ENCODE measurements around the gene SCN11A.

Gene SCN11A

DNA sequence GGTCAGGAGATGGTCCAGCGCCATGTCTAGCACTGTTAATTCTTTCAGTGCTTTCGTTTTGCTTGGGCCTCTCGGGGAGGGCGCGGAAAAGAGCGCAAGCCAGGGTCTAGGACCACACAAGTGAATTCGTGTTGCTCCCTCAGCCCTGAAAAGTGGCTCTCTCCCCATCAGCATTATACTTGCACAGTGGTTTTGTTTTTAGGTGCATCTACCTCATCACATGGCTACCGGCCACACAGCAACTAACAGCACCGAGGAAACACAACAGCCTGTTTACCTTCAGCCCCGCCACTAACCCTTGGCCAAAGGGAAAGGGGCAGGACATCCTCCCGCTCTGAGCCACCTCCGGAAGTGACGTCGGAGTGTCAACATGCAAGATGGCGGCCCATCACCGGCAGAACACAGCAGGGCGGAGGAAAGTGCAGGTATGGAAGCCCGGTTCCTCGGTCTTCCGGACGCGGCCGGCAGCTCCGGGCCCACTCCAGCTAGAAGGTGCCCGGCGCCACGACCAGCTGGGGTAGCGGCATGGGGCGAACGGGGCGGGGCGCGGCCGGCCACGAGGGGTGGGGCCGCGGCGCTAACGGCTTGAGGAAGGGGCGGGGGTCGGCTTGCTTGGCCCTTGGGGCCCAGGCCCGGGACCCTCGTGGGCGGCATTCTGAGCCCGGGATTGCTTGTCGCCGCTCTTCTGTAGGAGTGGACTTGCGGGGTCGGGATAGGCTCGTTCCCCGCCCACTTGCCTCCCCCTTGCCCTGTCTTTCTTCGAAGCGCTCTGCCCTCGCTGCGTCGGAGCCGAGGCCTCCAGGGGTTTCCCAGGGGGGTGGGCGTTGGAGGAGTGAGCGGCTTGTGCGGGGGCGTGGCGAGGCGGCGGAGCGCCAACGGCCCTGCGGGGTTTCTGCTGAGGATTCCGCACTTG, at the start of gene SCN11A, which contains the start of gene WDR48:
Gene SCN11A, minus strand, starts transcription at position 296 of the 913 bp plus-strand sequence. CDS start 101,582 bp downstream, outside the sequence.
Gene WDR48, plus strand, starts transcription at position 368 of the 913 bp plus-strand sequence. Its CDS starts 10 bp downstream, at position 378.
- DNase-seq (ENCODE audit: low read depth) = peak; percentile 82

DNA sequence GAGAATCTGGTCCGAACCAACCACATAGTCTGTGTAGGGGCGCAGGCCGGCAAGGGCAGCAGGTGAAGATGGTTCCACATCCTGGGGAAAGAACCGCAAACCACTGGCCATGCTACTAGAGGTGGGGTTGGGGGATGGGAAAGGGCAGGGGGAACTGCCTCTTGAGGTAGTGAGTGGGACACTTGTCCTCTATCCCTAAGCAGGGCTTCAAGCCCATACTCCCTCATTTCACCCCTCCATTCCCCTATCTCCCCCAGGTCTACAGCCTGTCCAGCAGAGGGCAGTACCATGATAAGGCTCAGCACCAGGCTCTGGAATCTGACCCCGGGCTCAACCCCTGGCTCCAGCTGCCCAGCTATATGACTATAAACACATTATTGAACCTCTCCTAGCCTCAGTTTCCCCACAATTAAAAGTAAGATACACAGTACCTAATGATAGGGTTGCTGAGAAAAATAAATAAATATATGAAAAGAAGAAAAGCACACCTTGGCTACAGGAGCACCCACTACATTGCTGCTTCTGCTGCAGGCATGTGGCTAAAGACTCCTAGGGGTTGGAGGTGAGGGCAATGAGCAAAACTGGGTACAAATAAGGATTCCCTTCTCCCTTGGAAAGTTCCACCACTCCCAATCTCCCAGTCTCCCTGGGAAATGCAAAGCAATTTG, 49.4 kb upstream of the SCN11A start:
- peak; percentile 36 for DNase-seq (ENCODE audit: low read depth)

DNA sequence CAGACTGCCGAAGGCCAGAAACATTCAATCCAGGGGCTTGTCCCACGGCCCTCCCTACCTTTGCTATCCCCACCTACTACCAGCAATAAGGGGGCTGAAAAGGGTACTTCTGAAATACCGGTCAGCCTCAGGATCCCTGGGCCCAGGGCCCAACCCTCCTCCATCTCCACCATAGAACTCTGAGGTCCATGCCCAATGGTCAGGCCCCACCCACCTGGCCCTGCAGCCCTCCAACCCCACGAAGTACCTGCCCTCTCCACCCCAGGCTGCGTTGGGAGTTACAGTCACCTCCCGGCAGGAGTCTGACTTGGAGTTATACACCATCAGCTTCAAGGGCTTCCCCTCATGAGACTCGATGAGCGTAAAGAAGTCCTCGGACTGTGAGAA, 48.7 kb upstream of the SCN11A start:
- no peak for DNase-seq (ENCODE audit: low read depth)

DNA sequence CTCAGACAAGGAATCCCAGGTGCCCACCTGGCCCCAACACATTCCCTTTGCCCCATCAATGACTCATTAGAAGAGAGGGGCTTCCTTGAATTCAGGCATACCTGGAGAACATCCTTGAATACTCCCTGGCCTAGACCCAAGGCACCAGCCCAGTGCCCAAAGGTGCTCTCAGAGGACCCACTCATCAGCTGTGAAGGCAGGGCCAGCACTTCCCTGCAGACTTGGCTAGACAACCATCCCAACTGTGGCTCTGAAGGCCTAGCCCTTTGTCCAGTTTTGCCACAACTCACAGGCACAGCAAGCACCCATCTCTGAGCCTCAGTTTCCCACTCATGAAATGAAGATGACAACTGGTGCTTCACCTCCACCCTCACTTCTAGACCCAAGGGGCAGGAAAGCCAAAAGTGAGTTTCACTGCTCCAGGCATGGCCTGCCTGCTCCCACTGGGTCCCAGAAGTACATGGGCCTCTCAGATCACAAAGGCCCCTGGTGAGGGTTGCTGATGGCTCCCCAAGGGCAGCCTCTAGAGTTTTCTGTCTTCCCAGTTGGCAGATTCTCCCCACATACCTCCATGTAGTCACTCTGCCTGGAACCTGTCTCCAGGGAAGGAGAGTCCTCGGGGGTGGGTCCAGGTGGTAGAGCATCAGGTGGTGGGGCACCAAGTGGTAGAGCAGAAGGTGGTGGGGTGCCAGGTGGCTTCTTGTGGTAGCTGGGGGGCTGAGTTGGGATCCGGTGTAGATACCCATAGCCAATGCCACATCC, 48.2 kb upstream of the SCN11A start:
- no peak for DNase-seq (ENCODE audit: low read depth)

DNA sequence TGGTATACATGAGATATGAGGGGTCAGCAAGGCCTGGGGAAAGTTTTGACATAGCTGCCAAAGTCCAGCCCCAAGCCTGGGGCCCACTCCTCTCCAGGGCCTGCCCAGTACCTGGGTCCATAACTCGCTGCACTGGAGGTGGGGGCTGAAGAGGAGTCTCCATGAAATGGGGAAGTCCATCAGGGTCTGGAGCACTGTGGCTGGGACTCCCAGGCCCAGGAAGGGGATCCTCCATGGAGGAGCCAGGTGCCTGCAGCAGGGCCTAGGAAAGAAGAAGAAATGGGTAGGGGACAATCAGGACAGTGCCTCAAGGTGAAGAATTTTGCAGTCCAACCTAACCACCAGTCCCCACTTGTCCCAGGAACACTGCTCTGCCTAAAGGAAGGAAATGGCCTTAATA, 47.5 kb upstream of the SCN11A start:
- no peak for DNase-seq (ENCODE audit: low read depth)

DNA sequence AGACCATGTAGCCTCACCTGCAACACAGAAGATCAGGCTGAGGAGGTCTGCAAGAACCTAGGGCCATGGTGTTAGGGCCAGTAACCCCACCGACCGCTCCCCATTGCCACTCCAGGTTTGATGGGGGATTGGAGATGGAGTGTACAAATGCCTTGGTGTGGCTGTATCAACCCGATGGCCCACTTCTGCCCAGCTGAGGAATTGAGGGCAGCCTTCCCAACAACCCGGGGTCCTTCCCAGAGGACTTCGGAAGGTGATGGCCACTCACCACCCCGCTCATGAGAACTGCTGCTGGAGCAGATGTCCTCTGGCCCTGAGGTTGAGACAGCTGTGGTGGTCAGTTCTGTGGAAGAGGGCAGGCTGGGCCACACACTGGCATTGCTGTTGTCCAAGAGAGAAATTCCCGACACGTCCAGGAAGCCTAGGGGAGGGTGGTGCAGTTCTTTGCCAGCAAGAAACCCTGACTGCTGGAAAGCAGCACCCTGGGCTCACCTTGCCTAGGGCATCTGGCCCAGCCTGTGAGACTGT, 46.8 kb upstream of the SCN11A start:
- no peak for DNase-seq (ENCODE audit: low read depth)

DNA sequence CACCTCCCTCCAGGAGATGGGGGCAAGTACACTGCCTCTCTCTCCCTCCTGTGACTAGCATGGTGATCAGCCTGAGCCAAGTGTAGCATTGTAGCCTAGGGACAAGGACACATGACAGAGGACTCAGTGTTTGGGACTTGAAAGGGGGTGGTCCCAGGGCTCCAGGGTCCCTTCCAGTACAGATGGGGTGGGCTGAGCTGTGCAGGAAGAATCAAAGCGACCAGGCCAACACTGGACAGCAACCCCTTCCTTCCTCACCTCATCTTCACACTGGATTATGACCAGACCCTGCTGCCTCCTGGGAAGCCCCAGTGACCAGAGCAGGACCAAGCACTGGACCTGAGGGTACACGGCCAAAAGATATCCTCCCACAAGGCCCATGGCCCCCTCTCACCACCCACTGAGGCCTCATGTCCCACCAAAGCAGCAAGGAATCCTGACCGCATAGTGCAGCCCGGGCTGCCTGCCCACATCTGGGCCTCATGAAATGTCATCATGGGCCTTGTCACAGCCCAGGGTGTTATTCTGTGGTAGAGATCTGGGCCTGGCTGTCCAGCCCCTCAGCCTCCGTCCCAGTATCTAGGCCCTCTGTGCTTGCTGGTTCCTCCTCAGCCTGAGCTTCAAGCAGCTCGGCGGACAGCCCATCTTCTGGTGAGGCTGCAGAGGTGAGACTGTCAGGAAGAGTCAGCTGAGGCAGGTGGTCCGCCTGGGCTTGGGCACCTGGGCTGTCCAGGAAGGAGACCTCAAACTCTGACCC, 46.1 kb upstream of the SCN11A start:
- no peak for DNase-seq (ENCODE audit: low read depth)

DNA sequence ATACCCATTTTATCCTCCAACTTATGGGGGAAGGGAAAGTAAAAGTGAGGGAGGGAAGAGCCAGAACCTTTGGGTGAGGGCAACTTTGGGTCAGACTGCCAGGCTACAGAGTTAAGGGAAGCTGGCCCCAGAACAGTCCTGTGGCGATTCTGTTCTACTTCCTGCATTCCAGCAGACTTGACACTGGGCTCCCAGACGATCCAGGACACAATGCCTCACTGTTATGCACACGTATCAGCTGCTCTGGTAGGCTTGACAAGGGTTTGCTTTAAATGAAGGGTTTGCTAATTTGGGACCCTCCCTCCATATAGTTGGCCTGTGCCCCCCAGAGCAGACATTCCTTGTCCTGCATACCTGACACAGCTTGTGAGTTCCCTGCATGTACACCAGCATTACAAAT, 45.0 kb upstream of the SCN11A start:
- no peak for DNase-seq (ENCODE audit: low read depth)

DNA sequence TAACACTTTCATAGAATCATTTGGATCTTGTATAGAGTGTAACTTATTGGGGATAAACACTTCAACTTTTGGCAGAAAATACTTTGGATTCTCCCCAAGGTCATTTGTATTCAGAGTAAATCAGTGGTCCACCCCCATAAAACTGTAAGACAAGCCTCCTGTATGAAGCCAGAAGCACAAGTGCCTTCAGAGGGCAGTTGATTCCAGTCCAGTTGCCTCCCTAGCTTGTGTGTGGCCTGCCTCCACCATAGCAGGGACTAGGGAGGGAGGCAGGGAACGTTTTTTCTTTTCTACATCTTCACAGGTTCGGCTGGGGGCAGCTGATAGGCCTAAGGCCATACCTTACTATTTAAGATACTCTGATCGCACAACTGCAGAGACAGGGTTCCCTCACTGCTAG, 44.0 kb upstream of the SCN11A start:
- DNase-seq (ENCODE audit: low read depth) = no peak

DNA sequence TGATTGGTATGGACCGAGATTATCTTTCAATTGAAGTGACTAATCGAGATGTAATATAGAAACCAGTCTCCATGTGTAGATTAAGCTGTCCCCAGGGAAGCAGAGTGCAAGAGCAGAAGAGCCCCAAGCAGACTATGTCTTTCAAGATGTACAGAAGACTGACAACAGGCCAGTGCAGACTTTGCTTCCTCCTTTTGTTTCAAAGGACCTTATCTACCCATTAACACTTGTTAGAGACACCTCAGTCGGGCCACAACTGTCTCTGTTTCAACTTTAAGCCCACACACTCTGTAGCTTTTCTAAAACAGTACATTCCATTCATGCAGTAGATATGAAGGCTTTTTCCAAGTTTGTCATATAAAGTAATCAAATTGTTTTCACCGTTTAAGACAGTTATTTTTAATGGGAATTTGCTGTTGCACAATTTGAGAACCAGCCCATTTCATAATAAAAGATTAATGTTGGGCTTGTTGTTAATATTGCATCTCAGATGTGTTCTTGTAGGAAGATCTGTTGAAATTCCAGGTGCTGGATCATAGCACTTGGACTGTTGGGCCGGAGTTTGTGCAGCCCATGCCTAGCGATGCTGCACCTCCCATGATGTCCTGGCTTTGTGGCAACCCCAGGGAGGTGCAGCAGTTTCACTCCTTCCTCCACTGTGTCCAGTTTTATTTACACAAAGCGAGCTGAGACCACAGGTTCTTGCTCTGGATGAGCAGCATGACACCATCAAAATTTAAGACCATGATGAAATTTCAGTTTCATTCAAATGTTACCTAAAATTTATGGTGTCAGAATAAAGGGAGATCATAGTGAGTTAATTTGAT, 43.3 kb upstream of the SCN11A start:
- peak; percentile 33 for DNase-seq (ENCODE audit: low read depth)

DNA sequence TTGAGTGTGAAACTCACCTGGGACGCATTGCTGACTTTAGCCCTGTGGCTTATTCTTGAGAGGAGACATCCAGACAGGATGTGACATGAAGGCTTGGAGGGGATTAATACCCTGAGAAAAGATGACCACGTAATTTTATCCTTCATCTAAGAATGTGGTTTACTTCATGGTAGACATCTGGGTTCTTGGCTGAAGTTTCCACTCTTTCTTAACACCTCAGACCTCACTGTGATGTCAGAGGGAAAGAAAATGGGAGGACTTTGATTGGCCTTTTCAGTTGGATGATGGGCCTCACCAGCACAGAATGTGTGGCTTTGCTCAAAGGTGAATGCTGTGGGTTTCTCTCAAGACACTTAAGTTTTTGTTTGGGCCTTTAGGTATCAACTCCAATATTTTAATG, 39.2 kb upstream of the SCN11A start:
- no peak for DNase-seq (ENCODE audit: low read depth)

DNA sequence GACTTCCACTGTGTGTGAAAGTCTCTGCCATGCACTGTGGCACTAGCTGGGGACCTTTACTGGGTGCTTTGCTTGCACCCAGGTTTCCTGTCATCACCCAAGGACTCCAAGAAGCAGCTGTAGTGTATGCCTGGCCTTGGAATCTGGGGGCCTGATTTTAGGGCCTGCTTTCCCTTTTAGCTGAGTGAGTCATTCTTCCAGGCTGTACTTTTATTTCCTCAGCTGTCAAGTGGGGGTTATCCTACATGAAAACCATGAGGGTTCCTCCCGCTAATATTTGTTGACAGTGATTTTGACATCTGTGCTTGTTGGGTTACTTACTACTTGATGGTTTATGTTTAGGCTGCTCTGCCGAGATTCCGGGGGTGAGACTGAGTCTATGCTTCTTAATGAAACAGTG, 37.1 kb upstream of the SCN11A start:
- no peak for DNase-seq (ENCODE audit: low read depth)

DNA sequence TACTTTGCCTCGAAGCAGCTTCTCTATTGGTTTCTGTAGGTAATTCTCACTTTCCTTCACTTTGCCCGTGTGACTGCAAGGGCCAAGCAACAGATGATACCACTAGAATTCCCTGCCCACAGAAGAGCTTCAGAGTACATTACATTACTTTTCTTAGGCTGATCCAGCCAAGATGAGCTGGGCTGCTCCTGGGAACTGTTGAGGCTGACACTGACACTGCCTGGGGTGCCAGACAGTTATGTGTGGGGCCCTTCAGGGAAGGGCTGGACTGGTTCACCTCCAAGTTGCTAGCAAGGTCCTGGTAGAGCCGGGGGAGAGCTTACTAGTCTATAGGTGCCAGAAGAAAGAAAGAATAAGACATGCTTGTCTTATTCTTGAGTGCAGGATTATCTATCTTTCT, 36.7 kb upstream of the SCN11A start:
- no peak for DNase-seq (ENCODE audit: low read depth)

DNA sequence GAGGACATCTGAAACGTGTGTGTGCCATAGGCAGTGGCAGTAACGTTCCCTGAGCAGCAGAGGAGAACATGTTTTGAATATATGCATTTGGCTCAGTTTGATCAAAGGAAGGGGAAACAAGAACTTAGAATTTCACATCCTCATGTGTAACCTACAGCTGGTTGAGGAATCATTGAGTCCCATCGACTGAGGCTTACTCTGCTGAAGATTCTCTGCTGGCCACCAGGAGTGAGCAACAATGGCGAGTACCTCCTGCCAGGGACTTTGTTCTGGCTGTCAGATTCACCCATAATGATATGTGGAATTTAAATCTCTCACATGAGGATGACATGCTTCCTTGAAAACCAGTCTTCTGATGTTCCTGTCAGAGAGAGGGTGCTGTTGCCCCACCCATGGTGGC, 34.4 kb upstream of the SCN11A start:
- no peak for DNase-seq (ENCODE audit: low read depth)

DNA sequence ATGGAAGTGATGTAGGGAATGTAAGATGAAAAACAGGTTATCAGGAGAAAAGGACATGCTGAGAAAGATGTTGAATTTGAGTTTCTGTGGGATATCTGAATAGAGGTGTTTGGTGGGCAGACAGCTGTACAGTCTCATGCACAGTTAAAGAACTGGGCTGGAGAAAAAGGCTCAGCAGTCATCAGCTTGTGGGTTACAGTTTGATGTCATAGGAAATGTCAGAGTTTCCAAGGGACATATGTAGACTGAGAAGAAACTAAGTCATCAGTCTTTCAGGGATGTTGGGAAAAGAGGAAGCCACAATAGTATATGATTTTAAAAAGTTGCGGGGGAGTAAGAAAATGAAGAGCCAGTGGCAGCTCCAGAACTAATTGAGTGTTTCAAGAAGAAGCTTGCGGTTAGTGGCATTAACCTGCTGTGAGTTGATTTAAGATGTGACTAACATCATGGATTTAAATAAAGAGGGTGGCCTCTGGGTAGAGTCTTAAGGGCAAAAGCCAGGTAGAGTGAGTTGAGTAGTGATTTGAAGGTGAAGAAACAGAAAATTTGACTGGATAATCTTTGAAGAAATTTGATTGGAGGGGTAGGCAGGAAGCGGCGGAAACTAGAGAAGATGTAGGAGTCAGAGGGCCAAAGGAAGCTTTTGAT, 31.0 kb upstream of the SCN11A start:
- no peak for DNase-seq (ENCODE audit: low read depth)

DNA sequence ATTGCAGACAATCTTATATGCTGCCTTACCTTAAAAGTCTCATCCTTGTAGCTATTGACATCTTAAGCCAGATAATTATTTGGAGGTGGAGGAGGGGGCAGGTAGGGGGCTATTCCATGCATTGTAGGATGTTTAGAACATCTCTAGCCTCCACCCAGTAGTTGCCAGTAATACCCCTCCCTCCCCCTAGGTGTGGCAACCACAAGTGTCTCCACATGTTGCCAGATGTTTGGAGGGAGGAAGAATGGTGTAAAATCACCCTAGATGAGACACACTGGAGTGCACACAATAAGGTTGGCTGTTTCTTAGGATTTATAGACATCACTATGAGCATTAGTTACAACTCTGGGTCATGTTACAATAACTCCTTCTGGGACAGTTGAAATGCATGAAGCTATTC, 28.3 kb upstream of the SCN11A start:
- no peak for DNase-seq (ENCODE audit: low read depth)

DNA sequence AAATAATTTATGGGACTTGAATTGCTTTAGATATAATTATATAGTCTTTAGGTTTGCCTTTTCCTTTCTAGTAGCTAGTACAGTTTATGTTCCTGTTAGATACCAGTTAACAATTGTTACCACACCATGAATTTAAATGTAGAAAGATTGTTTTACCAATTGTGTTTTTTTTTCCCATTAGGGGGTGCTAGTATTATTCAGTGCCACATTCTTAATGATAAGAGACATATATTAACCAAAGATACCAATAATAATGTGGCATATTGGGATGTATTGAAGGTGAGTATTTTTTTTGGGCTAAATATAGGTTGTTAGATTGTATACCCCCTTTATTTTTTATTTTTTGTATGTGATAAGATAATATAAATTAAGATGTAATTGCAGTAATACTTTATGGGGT, 27.8 kb upstream of the SCN11A start:
- no peak for DNase-seq (ENCODE audit: low read depth)

DNA sequence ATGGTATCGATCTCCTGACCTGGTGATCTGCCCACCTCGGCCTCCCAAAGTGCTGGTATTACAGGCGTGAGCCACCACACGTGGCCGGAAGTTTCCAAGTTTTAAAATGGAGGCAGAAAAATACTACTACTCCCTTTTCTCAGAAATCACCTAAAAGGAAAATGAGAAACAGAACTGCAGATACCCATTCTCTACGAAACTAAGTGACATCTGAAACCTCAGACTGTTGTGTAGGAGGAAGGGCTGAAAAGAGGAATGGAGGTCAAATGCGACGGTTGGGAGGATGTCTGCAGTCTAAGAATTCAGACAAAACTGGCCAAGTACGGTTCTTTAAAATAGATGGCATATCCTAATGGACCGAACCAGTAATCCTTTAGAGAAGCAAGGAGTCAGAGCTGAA, 24.2 kb upstream of the SCN11A start:
- DNase-seq (ENCODE audit: low read depth) = no peak

DNA sequence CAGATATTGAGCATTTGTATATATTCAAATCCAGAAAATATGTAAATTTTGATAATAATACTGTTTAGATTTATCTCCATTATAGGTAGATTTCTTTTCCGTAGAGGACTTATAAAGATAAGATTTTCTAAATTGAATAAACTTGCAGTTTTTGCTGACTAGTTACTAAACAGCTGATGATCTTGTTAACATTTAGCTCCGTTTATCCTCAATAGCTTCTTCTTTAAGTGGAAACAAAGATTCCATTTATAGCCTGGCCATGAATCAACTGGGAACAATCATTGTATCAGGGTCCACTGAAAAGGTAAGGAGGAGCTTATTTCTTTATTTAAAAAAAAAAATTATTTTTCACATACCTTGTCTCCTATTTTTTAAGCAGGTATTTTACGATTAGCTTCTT, 16.8 kb upstream of the SCN11A start:
- no peak for DNase-seq (ENCODE audit: low read depth)

DNA sequence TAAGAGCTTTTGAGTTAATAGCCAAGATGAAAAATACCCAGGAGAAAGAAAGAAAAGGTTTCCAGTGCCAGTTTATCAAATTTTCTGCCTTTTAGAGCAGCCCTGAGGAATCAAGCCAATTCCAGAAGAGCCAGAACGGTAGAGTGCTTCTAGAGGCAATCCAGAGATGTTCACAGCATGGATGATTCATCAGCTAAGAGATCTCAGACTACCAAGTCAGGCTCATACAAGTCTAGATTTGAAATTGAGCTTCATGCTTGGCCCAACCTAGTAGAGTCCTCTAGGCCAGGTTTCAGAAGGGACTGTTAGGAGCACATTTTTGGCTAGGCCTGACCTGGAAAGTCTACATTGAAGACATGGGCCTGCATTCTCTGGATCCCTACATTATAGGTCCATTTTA, 15.5 kb upstream of the SCN11A start:
- no peak for DNase-seq (ENCODE audit: low read depth)
